GM12872 (cell line): ENCODE data around the gene RBBP5.

Experiments
- CTCF ChIP-seq: IDR thresholded peaks from 3 replicates; pipeline ENCODE4 v1.5.1; 2011; ENCODE audit warnings: low read depth, mild to moderate bottlenecking, low read length, moderate library complexity; ENCODE audit not compliant: insufficient read depth

The RBBP5 gene

GRCh38 chr1:205161076-205161475, 39.3 kb upstream of the RBBP5 start:
- no peak for TF ChIP-seq CTCF

GRCh38 chr1:205158048-205158616, 36.4 kb upstream of the RBBP5 start:
- TF ChIP-seq CTCF = no peak

DNA sequence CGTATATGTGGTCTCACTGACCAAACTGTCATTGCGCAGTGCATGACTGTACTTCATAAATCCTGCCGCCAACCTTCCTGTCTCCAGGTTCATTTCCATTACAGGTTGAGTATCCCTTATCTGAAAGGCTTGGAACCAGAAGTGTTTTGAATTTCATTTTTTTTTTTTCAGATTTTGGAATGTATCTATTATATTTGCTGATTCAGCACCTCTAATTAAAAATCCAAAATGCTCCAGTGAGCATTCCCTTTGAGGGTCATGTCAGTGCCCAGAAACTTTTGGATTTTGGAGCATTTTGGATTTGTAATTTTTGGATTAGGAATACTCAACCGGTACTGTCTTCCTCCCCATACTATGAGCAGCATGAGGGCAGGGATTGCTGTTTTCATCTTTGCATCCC, 30.7 kb upstream of the RBBP5 start:
- no peak for TF ChIP-seq CTCF

DNA sequence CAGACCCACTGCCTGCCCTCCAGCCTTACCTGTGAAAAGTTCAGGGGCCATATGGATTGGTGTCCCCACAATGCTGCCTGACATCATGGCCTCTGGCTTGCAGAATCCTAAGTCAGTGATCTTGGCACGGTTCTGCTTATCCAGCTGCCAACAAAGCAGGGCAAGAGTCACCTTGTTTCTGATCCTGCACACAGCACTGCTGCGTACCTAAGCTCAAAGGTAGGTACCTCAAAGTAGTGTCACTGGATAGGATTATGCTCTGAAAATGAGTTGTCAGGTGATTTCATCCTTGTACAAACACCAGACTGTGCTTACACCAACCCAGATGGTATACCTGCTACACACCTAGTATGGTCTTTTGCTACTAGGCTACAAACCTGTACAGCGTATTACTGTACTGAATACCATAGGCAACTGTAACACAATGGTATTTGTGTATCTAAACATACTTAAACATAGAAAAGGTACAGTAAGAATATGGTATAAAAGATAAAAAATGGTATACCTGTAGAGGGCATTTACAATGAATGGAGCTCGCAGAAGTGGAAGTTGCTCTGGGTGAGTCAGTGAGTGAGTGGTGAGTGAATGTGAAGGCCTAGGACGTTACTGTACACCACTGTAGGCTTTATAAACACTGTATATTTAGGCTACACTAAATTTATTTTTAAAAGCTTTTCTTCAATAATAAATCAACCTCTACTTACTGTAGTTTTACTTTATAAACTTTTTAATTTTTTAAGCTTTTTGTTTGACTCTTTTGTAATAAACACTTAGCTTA, 29.1 kb upstream of the RBBP5 start:
- no peak for TF ChIP-seq CTCF

- no peak for TF ChIP-seq CTCF
Measured at GRCh38 chr1:205147191-205147835, 25.5 kb upstream of the RBBP5 start.

GRCh38 chr1:205144751-205145150, 23.0 kb upstream of the RBBP5 start:
- TF ChIP-seq CTCF = no peak

DNA sequence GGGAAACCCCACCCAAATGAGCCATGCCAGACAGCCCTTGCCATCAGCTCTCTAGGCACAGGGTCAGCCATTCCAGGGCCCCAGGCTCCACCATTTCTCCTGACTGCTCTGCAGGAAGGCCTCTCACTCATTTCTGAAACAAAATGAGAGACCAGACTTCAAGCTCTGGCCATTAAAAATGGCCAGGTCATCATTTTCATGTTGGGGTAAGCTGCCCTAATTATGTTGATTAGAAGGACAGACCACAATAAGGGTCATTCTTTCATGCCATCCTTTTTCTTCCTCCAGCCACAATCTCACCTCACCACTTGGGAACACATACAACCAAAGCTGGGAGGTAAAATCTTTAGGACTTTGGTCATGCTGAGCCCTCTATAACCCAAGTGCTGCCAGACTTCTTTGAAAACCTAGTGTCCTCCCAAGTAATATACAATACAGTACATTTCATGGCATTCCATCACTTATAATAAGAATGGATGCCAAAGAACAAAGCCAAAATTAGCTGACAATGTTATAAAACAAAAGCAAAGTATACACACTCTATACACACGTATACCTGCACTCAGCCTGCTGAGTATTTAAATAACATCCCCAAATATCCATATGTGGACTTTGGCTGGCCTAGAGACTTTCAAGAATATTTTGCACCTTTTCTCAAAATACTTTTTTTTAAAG, 22.4 kb upstream of the RBBP5 start:
- no peak for TF ChIP-seq CTCF
